GM19025 (cell line): ENCODE data around the gene MAP2K6.

Source experiments
- ATAC-seq: cut with Tn5 transposase; IDR thresholded peaks from one replicate; pipeline ENCODE4 v1.9.1; 2021; ENCODE audit warnings: mild to moderate bottlenecking, low read depth, moderate library complexity; ENCODE audit not compliant: unreplicated experiment

MAP2K6 gene

DNA sequence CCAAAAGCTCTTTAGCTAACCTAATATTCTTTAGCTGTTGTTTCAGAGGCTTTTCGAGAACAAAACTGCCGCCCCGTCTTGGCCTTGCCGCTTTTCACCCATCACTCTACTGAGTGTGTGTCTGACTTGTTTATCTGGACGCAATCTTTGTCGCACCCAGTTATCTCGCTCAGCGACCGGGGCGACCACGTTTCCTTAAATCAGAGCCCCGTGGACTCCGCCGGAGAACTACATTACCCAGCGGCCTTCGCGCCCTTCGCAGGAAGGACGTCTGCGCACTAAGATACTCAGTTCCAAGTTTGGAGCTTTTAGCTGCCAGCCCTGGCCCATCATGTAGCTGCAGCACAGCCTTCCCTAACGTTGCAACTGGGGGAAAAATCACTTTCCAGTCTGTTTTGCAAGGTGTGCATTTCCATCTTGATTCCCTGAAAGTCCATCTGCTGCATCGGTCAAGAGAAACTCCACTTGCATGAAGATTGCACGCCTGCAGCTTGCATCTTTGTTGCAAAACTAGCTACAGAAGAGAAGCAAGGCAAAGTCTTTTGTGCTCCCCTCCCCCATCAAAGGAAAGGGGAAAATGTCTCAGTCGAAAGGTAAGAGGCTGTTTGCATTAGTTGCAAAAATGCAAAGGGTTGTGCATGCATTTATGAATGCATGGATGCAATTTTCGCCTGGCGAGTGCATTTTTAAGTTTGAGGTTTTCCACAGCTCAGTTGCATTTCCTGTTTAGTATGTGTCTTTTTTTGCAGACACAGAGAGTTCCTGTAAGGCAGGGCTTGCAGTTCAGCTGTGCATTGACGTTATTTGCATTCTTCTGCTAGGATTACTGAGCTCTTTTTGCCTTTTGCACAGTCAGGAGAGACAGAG, at the start of gene MAP2K6:
TSS of gene MAP2K6 (plus strand) at position 290 of the 867 bp plus-strand sequence. CDS start at position 578, 288 bp downstream.
- ATAC-seq = peak; percentile 96

DNA sequence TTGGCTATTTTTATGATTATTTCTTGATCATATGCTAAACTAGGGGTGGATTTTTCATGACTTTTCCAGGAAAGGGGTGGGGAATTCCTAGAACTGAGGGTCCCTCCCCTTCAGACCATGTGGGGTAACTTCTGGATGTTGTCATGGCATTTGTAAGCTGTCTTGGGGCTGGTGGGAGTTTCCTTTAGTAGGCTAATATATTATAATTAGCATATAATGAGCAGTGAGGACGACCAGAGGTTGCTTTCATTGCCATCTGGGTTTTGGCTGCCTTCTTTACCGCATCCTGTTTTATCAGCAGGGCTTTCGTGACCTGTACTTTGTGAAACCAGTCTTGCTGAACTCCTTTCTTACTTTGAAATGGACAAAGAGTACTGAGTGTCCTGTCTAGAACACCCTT, 47.2 kb upstream of the MAP2K6 start:
- ATAC-seq = no peak

DNA sequence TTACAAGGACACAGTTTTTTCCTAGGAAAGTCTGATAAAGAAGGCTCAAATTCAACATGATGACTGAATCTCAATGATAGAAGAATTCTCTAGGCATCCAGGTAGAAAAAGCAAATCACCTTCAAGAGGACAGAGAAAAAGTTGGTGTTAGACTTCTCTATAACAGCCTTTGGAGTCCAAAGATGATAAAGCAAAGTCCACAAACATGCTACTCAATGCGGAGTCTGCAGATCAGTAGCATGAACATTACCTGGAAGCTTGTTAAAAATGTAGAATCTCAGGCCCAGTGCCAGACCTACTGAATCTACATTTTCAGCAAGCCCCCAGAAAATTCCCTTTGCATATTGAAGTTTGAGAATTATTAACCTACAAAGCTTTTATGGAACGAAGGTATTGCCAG, 41.4 kb upstream of the MAP2K6 start:
- no peak for ATAC-seq

DNA sequence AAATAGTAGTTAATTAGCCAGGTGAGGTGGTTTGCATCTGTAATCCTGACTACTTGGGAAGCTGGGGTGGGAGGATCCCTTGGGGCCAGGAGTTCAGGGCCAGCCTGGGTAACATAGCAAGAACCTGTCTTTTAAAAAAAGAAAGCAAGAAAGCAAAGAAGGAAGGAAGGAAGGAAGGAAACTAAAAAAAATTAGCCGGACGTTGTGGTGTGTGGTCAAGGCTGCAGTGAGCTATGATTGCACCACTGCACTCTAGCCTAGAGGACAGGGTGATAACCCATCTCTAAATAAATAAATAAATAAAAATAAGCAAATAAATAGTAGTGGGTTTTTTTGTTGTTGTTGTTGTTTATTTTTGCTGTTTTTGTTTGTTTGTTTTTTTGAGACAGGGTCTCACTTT, 39.3 kb upstream of the MAP2K6 start:
- no peak for ATAC-seq

DNA sequence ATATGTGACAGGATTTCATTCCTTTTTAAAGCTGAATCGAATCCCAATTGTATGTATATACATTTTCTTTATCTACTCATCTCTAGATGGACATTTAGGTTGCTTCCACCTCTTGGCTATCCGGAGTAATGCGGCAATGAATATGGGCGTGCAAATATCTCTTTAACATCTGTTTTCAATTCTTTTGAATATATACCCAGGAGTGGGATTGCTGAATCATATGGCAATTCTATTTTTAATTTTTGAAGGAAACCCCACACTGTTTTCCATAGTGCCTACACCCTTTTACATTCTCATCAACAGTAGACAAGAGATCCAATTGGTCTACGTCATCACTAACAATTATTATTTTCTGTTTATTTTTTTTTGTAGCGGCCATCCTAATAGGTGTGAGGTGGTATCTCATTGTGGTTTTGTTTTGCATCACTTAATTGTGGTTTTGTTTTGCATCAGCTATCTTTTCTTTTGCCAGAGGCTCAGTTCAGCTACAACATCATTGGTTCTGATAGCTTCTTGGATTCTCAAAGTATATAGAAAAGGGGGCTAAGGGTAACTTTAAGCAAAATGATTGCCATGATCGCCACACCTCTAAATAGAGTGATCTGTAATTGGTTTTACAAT, 25.6 kb upstream of the MAP2K6 start:
- ATAC-seq = no peak

DNA sequence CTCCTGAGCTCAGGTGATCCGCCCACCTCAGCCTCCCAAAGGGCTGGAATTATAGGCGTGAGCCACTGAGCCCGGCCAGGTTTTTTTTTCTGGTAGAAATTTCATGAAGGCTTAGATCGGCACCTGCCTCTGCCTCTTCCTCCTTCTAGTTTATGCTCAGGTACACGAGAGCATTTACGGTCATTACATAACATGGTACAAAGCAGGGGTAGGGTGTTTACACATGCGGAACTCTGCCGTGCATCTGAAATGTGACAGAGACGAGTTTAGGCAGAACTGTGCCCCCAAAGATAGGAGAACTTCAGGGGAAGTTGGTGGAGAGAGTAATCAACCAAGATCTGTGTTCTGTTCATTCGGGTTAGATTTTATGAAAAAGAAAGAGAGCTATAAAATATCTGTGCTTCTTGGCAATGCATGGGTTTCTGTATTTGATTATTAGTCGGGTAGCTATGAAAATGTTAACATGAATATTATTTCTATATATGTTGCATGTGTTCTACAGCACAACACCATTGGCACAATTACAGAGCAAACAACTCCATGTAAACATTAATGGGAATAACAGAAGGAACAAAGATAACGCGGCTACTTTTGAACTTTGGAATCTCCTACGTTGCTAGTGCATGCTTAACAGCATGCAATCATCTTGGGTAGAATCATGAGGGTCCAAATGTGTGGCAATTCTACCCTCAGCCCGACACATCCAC, 23.5 kb upstream of the MAP2K6 start:
- no peak for ATAC-seq

DNA sequence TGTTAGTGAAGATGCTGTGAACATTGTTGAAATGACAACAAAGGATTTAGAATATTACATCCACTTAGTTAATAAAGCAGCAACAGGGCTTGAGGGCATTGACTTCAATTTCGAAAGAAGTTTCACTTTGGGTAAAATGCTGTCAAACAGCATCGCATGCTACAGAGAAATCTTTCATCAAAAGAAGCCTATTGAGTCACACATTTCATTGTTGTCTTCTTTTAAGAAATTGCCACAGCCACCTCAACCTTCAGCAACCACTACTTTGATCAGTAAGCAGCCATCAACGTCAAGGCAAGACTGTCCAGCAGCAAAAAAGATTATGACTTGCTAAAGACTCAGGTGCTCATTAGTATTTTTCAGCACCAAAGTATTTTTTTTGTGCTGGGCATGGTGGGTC, 13.2 kb upstream of the MAP2K6 start:
- ATAC-seq = no peak

DNA sequence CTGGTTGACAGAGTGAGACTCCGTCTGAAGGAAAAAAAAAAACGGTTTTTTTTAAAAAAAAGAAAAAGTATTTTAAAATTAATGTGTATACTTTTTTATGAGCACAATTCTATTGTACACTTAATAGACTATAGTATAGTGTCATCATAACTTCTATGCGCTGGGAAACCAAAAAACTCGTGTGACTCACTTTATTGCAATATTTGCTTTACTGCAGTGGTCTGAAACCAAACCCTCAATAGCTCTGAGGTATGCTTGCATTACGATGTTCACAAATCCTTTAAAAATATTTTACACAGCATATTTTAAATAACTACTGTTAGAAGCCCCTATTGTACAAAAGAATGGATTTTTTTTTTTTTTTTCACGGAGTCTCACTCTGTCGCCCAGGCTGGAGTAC, 12.4 kb upstream of the MAP2K6 start:
- ATAC-seq = no peak

DNA sequence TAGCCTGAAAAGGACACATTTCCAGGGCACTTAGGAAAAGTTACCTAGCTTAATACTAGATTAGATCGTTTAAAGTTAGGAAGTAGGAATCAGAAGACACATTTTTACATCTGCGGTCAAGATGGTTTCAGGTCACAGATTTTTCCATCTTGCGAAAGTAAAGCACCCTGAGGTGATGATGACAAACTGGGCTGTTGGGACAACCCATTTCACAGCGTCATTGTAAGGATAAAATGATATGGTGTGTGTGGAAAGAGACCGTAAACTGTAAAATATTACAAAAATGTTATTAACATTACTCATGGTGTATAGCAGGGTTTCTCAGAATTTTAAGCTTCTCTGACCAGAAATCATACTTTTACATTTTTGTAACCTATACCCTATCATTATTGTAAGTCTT, 10.1 kb upstream of the MAP2K6 start:
- no peak for ATAC-seq

DNA sequence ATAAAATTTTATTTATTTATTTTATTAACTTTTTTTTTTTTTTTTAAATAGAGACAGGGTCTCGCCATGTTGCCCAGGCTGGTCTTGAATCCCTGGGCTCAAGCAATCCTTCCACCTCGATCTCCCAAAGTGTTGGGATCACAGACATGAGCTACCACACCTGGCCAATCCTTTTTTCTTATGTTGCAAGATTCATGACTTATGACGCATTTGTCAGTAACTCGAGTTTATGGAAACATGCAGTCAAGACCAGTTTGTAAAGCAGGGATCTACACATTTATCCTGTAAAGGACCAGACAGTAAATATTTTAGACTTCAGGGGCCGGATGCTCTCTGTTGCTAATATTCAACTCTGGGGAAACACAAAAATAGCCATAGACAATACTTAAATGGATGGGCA, 9.4 kb upstream of the MAP2K6 start:
- no peak for ATAC-seq

DNA sequence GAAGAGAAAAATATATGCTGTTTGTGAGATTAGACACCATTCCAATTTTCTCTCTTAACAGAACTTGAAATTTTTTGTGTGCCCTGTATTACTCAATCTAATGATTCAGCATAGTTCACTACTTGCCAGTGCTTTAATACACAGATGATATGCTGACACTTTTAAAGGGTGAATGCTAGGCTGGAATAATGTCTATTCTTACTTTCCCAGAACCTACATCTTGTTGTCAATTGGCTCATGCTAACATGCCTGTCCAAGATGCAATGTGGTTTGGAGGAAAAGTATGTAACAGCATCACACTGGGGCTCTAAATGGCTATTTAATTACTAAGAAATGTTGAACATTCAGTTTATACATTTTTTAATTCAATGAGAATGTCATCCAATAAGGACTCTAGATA, 7.6 kb upstream of the MAP2K6 start:
- no peak for ATAC-seq

DNA sequence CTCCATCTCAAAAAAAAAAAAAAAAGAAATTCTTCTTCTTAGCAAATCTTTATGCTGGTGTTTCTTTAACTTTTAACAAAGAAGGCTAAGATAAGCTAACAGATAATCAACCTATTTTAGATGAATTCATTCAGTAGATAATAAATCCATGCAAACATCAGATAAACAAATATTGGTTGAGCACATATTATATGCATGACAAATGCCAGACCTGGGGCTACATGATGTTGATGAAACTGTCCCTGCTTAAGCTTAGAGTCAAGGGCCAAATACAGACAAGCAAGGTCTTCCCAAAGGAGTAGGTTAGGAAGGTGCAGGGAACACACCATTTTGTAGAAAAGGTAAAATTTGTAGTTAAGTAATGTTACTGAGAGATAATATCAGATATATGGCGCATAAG, 6.7 kb upstream of the MAP2K6 start:
- no peak for ATAC-seq

DNA sequence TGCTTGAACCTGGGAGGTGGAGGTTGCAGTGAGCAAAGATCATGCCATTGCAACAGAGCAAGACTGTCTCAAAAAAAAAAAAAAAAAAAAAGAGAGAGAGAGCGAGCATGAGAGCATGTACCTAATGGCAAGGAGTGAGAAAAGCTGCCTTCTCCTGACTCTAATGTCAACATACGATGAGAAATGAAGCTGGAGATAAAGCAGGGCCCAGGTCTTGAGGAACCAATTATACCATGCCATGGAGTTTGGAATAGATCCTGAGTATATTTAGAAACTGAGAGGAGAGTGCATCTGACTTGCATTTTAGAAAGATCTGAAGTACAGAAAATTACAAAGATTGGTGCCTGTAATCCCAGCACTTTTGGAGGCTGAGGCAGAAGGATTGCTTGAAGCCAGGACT, 3.8 kb upstream of the MAP2K6 start:
- ATAC-seq = no peak

DNA sequence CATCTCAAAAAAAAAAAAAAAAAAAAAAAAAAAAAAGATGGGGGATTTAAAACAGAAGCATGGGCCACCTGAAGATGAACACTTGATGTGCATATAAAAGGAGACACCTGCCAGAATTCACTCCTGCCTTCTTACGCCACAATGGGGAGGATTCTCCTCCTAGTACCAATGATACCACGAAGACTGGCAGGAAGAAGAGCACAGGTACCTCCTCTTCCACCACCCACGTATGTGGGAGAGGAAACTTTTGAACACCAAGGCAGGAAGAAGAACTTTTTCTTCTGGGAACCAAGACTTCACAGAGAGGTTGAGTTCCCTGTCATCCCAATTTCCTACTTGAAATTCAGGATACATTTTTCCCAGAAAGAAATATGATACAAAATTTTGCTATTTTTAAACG, 2.7 kb upstream of the MAP2K6 start:
- no peak for ATAC-seq

DNA sequence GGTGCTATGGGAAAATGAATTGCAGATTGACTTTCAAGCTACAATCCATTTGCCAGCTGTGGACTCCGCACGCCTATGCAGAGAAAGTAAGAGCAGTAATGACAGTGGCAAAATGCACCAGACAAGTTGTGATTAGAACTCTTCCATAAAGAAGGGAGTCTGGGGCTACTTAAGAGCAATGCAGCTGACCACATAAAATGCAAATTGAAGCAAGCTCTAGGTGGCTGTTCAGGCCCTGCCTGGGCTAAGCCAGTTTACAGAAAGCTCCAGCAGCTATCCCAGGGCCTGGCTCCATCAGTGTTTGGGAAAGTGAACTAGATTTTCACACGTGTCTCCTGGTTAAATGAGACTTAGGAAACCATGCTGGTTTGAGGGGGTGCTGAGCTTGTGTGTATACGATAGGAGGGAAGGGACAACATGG, 2.2 kb upstream of the MAP2K6 start:
- ATAC-seq = no peak

DNA sequence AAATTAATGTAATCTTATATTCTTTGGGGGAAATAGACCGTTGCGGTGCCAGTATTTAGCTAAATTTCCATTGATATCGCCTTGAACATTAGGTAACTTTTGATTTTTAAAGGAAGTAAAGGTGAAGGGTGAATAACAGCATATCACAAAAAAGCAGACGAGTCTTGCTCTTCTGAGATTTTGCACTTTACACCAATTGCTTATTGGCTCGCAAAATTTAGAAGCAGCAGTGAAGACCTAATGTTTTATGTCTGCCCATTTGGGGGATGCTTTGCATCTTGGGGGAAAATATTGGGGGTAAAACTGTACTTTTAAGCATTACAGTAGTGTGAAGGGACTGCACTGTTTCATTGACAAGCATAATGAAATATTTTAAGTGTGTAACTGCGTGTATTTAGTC, 934 bp downstream of the MAP2K6 start:
- ATAC-seq = no peak

DNA sequence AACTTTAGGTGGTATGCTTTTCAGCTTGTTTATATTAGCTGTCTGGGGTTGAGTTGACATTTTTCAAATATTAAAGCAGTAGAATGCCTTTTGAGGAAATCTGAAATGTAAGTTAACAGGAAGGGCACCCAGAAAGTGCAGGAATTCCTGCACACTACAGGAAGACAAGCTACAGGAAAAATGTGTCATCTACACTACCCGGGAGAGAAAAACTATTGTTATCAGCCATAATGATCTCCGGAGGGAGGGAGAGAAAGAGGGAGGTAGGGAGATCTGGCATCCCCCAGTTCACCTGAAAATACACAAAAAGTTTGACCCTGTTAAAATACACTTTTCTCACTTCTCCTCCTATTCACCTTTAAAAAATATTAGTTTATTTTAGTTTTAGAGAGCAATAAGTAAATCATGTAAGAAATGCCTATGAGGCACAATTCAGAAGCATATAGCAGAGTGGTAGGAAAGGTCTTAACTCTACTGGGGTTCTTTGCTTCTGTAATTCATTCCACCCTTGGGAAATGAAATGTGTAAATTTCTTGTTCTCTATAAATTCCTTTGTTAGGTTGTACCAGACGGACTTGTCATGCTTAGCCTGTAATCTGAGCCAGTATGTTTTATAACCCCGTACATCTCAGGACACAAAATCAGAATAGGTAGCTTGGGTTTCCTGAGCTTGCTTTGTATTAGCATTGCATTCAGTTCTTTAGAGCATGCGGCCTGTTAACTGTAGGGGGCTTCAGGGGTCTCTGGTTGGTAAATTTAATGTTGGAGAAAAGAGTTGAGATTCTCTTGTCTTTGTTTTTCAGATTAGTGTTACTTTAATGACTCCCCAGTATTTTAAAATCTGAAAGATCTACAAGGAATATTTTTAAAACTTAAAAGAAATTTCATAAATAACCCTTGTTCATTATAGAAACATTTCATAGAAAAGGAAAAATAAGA, 3.3 kb downstream of the MAP2K6 start:
- ATAC-seq = no peak

DNA sequence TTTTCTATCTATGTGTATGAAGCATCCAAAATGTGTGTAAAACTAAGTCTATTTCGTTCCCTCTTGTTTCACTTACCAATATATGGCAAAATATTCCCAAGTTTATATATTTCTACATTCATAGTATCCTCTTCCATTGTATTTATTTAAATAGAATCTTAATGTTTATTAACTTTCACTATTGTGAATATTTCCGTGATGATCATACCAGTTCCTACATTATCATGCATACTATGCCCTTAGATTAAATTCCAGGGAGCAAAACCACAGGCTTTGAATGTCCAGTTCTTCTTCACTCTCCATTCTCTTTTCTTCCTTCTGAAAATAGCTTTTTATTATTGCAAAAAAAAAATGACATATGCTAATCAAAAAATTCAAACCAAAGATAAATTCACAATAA, 4.0 kb downstream of the MAP2K6 start:
- ATAC-seq = no peak

DNA sequence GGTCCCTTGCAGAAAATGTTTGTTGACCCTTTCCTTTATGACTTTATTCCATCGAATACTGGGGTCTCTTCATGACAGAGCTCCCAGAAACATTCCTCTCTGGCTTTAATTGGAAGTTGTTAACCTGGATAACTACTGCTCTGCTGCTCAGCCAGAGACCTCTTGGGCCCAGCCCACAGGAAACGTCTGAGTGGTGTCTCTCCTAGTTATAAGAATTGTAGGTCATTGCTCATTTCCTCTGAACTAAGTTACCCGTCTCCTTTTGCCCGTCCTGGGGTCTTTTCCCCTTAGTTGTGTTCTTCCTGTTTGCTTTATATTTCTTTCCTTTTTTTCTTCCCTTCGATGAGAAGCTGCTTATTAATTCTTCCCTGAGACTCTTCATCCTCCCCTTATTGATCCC, 9.0 kb downstream of the MAP2K6 start:
- no peak for ATAC-seq

DNA sequence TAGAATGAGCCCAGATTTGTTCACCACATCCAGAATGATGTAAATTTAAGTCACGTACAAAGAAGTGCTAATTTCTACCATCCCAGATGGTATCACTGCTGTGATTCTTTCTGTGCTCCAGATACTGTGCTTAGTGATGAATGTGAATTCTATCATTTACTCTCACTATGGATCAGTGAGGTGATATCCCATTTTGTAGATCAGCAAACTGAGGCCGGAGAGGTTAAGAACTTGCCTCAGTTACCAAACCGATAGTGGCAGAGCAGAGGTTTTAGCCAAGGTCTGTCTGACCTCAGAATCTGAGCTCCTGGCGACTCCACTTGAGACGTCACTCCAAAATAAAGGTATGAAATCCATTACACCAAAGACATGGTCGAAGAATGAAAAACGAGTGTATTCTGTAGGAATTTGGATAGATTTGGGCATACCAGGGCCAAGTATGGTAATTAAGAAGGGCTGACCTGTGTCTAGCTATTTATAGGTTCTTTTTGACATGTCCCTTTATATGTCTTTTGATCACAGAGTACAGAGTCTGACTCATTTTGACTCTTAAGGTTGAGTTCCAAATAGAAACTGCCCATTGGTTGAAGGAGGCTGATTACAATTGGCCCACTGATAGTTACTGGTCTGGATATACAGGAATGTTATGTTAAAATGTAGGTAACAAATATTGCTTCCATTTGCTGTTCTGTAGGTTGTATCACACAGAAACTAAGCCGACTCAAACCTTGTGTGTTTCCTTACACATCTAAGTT, 10.0 kb downstream of the MAP2K6 start:
- no peak for ATAC-seq
